Measurements from ENCODE around the gene RDM1.

DNA sequence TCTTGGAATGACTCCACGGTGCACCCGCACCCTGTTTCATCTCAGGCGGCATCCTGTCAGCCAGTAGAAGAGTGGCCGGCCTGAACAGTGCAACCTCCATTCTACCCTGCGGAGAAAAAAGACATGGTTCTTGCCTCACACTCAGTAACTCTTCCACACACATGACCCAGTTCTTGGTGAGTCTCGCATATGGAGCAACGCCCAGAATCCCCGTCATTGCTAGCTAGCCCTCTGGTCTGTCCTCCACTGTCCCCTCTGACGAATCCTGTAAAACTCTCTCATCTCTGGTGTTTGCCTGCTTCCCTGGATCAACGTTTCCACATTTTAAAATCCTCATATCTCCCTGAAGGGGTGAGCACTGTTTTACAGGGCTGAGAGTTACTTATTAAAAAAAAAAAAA is 4.2 kb upstream of the RDM1 start:
- TF ChIP-seq, protein P1, sequence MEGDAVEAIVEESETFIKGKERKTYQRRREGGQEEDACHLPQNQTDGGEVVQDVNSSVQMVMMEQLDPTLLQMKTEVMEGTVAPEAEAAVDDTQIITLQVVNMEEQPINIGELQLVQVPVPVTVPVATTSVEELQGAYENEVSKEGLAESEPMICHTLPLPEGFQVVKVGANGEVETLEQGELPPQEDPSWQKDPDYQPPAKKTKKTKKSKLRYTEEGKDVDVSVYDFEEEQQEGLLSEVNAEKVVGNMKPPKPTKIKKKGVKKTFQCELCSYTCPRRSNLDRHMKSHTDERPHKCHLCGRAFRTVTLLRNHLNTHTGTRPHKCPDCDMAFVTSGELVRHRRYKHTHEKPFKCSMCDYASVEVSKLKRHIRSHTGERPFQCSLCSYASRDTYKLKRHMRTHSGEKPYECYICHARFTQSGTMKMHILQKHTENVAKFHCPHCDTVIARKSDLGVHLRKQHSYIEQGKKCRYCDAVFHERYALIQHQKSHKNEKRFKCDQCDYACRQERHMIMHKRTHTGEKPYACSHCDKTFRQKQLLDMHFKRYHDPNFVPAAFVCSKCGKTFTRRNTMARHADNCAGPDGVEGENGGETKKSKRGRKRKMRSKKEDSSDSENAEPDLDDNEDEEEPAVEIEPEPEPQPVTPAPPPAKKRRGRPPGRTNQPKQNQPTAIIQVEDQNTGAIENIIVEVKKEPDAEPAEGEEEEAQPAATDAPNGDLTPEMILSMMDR (IDR thresholded peaks at IDR 0.05; ENCODE audit: insufficient read depth, low read length, poor library complexity, severe bottlenecking), result no peak
- TF ChIP-seq EZH2phosphoT487 (conservative IDR thresholded peaks at IDR 0.05; ENCODE audit: low read length), result no peak

Data from SU-DHL-6 (cell line).